Measurements from ENCODE around the gene FKBP10. TPM values are rescaled to one million over a fixed set of nuclear protein-coding genes. Genes with fewer than 3 reads are reported as not detected.
A peak's percentile ranks its signal among the peaks of the same experiment; 100 is the strongest.

Gene FKBP10, protein sequence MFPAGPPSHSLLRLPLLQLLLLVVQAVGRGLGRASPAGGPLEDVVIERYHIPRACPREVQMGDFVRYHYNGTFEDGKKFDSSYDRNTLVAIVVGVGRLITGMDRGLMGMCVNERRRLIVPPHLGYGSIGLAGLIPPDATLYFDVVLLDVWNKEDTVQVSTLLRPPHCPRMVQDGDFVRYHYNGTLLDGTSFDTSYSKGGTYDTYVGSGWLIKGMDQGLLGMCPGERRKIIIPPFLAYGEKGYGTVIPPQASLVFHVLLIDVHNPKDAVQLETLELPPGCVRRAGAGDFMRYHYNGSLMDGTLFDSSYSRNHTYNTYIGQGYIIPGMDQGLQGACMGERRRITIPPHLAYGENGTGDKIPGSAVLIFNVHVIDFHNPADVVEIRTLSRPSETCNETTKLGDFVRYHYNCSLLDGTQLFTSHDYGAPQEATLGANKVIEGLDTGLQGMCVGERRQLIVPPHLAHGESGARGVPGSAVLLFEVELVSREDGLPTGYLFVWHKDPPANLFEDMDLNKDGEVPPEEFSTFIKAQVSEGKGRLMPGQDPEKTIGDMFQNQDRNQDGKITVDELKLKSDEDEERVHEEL
- total RNA-seq (not detected), polyA plus RNA-seq (not detected), total RNA-seq (0 to 1.6 (median 0.07) reads per million in 6 experiments)

DNA sequence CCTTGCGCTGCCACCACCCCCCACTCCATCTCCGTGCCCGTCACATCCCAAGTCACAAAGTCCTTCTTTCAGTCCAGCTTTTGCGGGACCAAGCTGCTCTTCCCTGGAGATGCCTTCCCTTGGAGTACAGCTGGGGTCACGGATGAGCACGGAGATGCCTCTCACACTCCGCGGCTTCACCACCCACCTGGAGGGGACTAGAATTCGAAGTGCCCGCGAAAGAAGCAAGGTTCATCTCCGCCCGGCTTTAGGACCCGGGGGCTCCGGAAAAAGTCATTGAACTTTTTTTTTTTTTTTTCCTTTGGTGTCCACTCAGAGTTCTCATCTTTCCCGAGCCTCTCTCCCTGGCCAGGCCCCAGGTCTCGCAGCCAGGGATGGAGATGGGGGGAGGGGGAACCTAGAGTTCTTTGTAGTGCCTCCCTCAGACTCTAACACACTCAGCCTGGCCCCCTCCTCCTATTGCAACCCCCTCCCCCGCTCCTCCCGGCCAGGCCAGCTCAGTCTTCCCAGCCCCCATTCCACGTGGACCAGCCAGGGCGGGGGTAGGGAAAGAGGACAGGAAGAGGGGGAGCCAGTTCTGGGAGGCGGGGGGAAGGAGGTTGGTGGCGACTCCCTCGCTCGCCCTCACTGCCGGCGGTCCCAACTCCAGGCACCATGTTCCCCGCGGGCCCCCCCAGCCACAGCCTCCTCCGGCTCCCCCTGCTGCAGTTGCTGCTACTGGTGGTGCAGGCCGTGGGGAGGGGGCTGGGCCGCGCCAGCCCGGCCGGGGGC, at the start of gene FKBP10:
TSS of gene FKBP10 (plus strand) at position 624 of the 771 bp plus-strand sequence. CDS start at position 655, 31 bp downstream.
- peak; percentile 13 to 20 for ATAC-seq
- peaks cover 0 to 4% (median 0%) of the 10 kb centered on the region in 5 donors for H3K27me3 Mint-ChIP-seq
- H3K9me3 Mint-ChIP-seq = no peaks in the 10 kb centered on the region
- peak in 7 of 10 donors; percentile 11 to 58 (median 52) for DNase-seq
- H3K27ac Mint-ChIP-seq = peak within 1 kb of the TSS in 9 of 10 donors; percentile 75 to 95 (median 84)
- H3K36me3 Mint-ChIP-seq = no peaks in the 10 kb centered on the region
- peaks cover 17 to 26% (median 24%) of the 10 kb centered on the region in 4 donors for H3K4me1 Mint-ChIP-seq
- H3K4me3 Mint-ChIP-seq = peak within 1 kb of the TSS; percentile 87 to 97 (median 93)
- POLR2A ChIA-PET = interaction anchor here (0.6 to 3.9 kb wide), 7 partner anchors 10 to 1292 kb away, joined by 3 to 29 read pairs (median 5); partner anchors contain the start of genes EIF1 and KLHL11

DNA sequence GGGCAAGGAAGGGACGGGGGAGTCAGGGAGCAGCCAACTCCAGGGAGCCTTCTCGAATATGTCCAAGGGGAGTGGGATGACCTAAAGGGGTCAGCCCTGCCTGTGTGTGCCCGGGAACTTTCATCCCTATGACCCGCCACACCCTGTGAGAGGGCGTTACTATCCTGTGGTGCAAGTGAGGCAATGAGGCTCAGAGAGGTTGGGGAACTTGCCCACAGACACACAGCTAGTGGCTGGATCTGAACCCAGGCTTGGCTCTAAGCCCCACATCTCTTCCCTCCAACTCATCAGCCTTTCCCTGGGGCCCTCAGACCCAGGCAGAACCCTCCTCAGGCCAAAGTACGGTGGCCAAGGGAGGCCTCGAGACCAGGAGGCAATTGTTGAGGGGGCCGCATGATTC, 49.5 kb upstream of the FKBP10 start:
- no peak overlapping the region for H3K4me3 Mint-ChIP-seq
- no peak for ATAC-seq
- no peaks in the 10 kb centered on the region for H3K27me3 Mint-ChIP-seq
- H3K9me3 Mint-ChIP-seq = no peaks in the 10 kb centered on the region
- POLR2A ChIA-PET = no interaction called here
- peaks cover 0 to 3% (median 0%) of the 10 kb centered on the region in 3 donors for H3K36me3 Mint-ChIP-seq
- peak overlapping the region in 1 of 10 donors; percentile 65 for H3K27ac Mint-ChIP-seq
- no peak for DNase-seq
- H3K4me1 Mint-ChIP-seq = peaks cover 0 to 7% (median under 1%) of the 10 kb centered on the region in 4 donors

DNA sequence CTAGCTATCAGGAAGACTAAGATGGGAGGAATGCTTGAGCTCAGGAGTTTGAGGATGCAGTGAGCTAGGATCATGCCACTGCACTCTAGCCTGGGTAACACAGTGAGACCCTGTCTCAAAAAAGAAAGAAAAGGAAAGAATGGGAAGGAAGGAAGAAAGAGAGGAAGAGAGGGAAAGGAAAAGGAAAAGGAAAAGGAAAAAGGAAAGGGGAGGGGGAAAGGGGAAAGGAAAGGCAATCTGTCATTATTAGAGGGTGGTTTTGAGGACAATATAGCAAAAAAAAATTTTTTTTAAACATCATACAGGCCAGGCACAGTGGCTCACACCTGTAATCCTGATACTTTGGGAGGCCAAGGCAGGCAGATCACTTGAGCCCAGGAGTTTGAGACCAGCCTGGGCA, 46.7 kb upstream of the FKBP10 start:
- no peaks in the 10 kb centered on the region for H3K27me3 Mint-ChIP-seq
- peaks cover 0 to 3% (median 2%) of the 10 kb centered on the region in 4 donors for H3K4me1 Mint-ChIP-seq
- POLR2A ChIA-PET = no interaction called here
- DNase-seq (no peak), ATAC-seq (no peak)
- H3K27ac Mint-ChIP-seq = no peak overlapping the region
- H3K9me3 Mint-ChIP-seq = no peaks in the 10 kb centered on the region
- H3K36me3 Mint-ChIP-seq = peaks cover 0 to 3% (median 0%) of the 10 kb centered on the region in 3 donors
- no peak overlapping the region for H3K4me3 Mint-ChIP-seq

DNA sequence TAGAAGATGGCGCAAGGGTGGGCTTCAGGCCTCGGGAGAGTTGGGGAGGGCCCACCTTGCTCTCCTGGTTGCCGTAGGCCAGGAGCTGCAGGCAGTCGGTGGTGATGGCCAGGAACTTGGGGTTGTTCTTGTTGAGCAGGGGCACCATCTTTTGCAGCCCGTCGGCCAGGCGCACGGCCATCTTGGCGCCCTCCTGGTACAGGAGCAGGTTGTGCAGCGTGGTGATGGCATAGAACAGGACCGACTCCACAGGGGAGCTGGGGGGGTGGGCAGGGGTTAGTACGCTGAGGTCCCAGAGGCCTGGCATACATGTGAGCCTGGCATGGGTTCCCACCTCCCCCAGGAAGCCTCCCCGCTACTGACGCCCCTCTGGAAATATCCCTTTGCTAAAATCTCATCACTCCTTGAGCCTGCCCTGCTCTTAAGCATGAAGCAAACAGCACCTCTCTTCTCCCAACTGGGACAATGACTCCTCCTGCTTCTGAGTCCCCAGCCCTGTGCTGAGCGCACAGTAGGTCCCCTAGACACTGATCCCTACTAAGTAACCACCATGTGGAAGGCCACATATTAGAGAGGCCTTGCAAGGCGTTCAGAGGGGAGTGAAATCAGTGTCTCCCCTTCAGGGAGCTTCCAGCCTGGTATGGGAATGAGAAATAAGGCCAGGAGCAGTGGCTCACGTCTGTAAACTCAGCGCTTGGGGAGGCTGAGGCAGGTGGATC, 45.3 kb upstream of the FKBP10 start:
- ATAC-seq (no peak), DNase-seq (no peak)
- peaks cover 4 to 7% (median 6%) of the 10 kb centered on the region in 4 donors for H3K4me1 Mint-ChIP-seq
- POLR2A ChIA-PET = interaction anchor here (0.5 to 0.7 kb wide), 2 partner anchors 34 to 1446 kb away, joined by 4 to 5 read pairs; no protein-coding TSS in a partner anchor
- no peak overlapping the region for H3K4me3 Mint-ChIP-seq
- no peaks in the 10 kb centered on the region for H3K27me3 Mint-ChIP-seq
- H3K27ac Mint-ChIP-seq = no peak overlapping the region
- peaks cover 0 to 3% (median 0%) of the 10 kb centered on the region in 3 donors for H3K36me3 Mint-ChIP-seq
- no peaks in the 10 kb centered on the region for H3K9me3 Mint-ChIP-seq

DNA sequence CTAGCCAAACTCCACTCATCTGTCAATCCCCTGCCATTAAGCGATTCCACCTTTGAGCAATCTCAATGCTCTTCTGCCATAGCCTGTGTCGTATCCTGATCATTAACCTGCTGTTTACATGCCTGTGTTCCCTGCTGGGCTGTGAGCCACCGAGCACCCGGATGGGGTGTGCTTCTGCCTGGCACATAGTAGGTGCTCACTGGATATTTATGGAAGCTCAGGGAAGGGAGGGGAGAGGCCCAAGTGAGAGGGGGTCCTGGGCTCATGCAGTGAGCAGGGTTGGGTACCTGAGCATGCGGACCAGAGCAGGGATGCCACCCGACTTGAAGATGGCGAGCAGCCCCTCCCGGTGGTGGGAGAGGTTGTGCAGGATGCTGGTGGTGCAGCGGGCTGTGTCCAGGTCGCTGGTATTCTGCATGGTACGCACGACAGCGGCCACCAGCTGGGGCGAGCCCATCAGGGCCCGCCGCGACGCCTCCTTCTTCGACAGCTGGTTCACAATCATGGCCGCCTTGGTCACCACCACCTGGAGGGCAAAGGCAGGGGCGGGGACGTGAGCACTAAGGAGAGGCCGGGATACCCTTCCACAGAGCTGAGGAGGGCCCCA, 44.0 kb upstream of the FKBP10 start:
- H3K27ac Mint-ChIP-seq = no peak overlapping the region
- H3K4me3 Mint-ChIP-seq = no peak overlapping the region
- H3K36me3 Mint-ChIP-seq = peaks cover 0 to 3% (median 0%) of the 10 kb centered on the region in 3 donors
- peaks cover 4 to 8% (median 6%) of the 10 kb centered on the region in 4 donors for H3K4me1 Mint-ChIP-seq
- ATAC-seq (no peak), DNase-seq (no peak)
- peaks cover 0 to 1% (median 0%) of the 10 kb centered on the region in 5 donors for H3K27me3 Mint-ChIP-seq
- H3K9me3 Mint-ChIP-seq = no peaks in the 10 kb centered on the region
- POLR2A ChIA-PET = no interaction called here

DNA sequence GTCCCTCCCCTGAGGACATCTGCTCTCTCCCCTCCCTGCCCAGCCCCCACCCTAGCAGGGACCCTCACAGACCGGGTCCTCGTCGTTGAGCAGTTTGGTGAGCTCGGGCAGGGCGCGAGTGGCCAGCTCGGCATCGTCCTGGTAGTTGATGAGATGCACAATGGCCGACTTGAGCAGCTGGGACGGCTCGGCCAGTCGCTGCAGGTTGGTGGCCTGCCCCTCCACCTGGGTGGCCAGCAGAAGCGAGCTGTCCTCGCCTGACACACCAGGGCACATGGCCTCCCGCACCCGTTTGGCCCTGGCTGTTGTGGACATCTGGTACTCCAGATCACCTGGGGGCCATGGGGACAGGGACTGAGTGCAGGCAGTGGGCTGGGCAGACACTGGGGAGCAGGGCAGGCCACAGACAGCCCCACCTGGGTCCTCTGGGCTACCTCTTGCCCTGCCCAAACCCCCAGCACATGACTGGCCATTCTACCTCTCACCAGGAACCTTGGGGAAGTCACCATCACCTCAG, 43.4 kb upstream of the FKBP10 start:
- POLR2A ChIA-PET = interaction anchor here (0.5 kb wide), 1 partner anchor 28 kb away, joined by 4 read pairs; no protein-coding TSS in a partner anchor
- H3K4me1 Mint-ChIP-seq = peaks cover 4 to 8% (median 6%) of the 10 kb centered on the region in 4 donors
- H3K27me3 Mint-ChIP-seq = peaks cover 0 to 1% (median 0%) of the 10 kb centered on the region in 5 donors
- ATAC-seq = no peak
- no peaks in the 10 kb centered on the region for H3K9me3 Mint-ChIP-seq
- H3K27ac Mint-ChIP-seq = no peak overlapping the region
- no peak overlapping the region for H3K4me3 Mint-ChIP-seq
- no peak for DNase-seq
- peaks cover 0 to 3% (median 0%) of the 10 kb centered on the region in 3 donors for H3K36me3 Mint-ChIP-seq

DNA sequence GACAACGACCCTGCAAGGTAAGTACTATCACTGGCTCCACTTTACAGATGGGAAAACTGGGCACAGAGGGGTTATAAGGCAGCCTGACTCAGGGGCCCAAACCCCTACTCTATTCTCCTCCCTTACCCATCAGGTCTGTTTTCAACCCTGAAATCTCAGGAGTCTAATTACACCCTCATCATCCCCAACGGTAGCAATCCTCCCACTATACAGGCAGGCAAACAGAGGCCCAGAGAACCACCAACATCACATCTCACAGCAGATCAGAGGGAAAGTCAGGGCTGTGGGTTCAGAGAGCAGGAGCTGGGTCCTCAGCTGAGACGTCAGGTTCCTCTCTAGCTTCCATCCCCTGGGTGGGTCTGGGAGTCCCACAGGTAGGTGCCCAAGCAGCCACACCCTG, 42.8 kb upstream of the FKBP10 start:
- Mint-ChIP-seq H3K4me3 (no peak overlapping the region), H3K27me3 (peaks cover 0 to 1% (median 0%) of the 10 kb centered on the region in 5 donors), H3K9me3 (no peaks in the 10 kb centered on the region), H3K36me3 (peaks cover 0 to 3% (median 0%) of the 10 kb centered on the region in 3 donors), H3K4me1 (peaks cover 4 to 8% (median 6%) of the 10 kb centered on the region in 4 donors), H3K27ac (no peak overlapping the region)
- POLR2A ChIA-PET = interaction anchor here (0.5 kb wide), 1 partner anchor 27 kb away, joined by 4 read pairs; no protein-coding TSS in a partner anchor
- no peak for DNase-seq
- no peak for ATAC-seq

DNA sequence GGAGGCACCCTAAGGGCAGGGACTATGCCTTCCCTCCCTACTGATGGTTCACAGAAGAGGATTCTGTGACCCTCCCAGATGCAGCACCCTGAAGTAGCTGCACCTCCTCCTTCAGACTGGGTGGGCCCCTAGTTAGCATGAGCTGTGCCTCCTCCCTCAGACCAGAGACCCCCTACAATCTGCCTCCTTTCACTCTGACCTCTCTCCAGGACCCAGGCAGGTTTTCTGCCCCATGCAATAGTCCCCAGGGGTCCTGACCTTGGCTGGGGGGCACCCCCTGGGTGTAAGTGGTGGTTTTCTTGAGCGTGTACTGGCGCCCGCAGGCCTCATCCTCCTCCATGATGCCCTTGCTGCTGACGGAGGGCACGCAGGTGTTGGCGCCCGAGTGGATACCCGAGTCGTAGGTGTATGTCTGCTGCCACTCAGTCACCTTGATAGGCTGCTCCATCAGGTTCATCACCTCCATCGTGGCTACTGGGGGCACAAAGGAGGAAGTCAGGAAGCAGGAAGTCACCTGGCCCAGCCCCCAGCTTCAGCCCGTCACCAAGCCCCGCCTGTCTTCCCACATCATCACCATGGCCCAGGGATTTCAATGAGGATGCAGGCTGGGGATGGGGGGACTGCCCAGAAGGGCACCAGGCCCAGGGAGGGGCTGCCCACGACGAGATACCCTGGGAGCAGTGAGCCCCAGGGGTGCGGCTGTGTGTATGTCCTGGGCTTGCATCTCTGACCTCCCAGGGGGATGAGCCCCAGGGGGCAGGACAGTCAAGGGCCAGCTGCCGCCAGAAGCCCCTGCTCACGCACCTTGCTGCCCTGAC, 41.2 kb upstream of the FKBP10 start:
- no peaks in the 10 kb centered on the region for H3K9me3 Mint-ChIP-seq
- H3K36me3 Mint-ChIP-seq = no peaks in the 10 kb centered on the region
- H3K27me3 Mint-ChIP-seq = peaks cover 0 to 1% (median 0%) of the 10 kb centered on the region in 5 donors
- no peak for ATAC-seq
- H3K4me1 Mint-ChIP-seq = peaks cover 4 to 8% (median 6%) of the 10 kb centered on the region in 4 donors
- POLR2A ChIA-PET = interaction anchor here (0.6 kb wide), 1 partner anchor 19 kb away, joined by 6 read pairs; no protein-coding TSS in a partner anchor
- peak overlapping the region in 5 of 10 donors; percentile 24 to 80 (median 43) for H3K27ac Mint-ChIP-seq
- no peak for DNase-seq
- peak overlapping the region in 2 of 10 donors; percentile 24 to 37 for H3K4me3 Mint-ChIP-seq

DNA sequence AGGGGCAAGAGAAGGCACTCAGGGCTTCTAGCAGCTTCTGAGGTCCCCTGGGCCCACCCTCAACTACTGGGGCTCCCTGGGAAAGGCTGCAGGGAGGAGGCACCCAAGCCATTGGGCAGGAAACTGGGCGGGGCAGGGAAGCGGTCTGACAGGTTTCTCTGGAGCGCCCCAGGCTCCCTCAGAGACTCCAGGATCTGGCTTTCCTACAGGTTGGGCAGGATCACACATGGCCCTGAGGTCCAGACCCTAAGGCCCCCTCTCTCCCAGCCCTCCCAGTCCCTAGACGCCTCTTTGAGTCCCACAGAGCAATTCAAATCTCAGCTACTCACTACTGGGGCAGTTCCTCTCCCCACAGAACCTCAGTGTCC, 40.6 kb upstream of the FKBP10 start:
- H3K27ac Mint-ChIP-seq = no peak overlapping the region
- ATAC-seq = no peak
- no peaks in the 10 kb centered on the region for H3K36me3 Mint-ChIP-seq
- H3K4me3 Mint-ChIP-seq = no peak overlapping the region
- no peak for DNase-seq
- H3K4me1 Mint-ChIP-seq = peaks cover 4 to 8% (median 6%) of the 10 kb centered on the region in 4 donors
- peaks cover 0 to 1% (median 0%) of the 10 kb centered on the region in 5 donors for H3K27me3 Mint-ChIP-seq
- H3K9me3 Mint-ChIP-seq = no peaks in the 10 kb centered on the region
- POLR2A ChIA-PET = interaction anchor here (0.6 kb wide), 1 partner anchor 18 kb away, joined by 6 read pairs; no protein-coding TSS in a partner anchor

DNA sequence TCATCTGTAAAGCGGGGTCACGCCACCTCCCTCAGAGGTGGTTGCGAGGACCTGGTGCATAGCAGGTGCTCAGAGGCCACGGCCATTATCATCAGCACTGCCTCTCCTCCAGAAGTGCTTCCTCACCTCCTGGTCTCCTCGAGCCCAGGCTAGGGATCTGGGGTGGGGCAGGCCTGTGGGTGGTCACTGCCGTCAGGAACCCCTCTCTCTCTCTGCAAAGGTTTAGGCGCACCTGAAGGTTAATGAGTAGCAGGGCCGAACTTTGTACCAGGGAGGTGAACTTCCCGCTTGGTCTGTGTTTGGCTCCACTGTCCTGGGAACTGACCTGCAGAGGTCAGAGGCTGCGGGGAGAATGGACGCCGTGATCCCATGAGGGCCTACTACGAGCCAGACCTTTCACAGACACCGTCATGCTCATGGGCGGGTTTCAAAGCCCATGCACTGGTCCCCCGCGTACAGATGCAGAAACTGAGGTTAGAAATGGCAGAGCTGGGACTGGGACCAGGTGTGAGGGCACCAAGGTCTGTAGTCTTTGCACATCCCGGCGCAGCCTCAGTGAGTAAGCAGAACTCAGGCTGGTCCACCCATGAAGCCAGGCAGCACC, 40.1 kb upstream of the FKBP10 start:
- ATAC-seq = no peak
- Mint-ChIP-seq H3K27ac (no peak overlapping the region), H3K9me3 (no peaks in the 10 kb centered on the region), H3K4me3 (no peak overlapping the region), H3K27me3 (peaks cover 0 to 1% (median 0%) of the 10 kb centered on the region in 5 donors), H3K4me1 (peaks cover 4 to 8% (median 6%) of the 10 kb centered on the region in 4 donors), H3K36me3 (no peaks in the 10 kb centered on the region)
- no peak for DNase-seq
- POLR2A ChIA-PET = interaction anchor here (0.6 kb wide), 1 partner anchor 18 kb away, joined by 6 read pairs; no protein-coding TSS in a partner anchor

All from naive thymus-derived CD8-positive, alpha-beta T cell (primary cell).